Dendritic cell treated with granulocyte-macrophage colony-stimulating factor and Interleukin-4, amounts not matched to agents 40 ng/mL and 50 ng/mL, for 4 days (primary cell): ENCODE results near the gene ELP5.

Source experiments
- H3K27ac Mint-ChIP-seq: one replicate; pipeline ENCODE4 v1.8.0; 2022; ENCODE audit warnings: mild to moderate bottlenecking, mixed read lengths
- H3K27me3 Mint-ChIP-seq: one replicate; pipeline ENCODE4 v1.8.0; 2022; ENCODE audit warnings: mild to moderate bottlenecking, mixed read lengths
- H3K36me3 Mint-ChIP-seq: one replicate; pipeline ENCODE4 v1.8.0; 2022; ENCODE audit warnings: low read depth, mixed read lengths
- H3K4me1 Mint-ChIP-seq: one replicate; pipeline ENCODE4 v1.8.0; 2022; ENCODE audit warnings: low read depth, mixed read lengths
- H3K4me3 Mint-ChIP-seq: one replicate; pipeline ENCODE4 v1.8.0; 2022; ENCODE audit warnings: mild to moderate bottlenecking, moderate library complexity, mixed read lengths
- H3K9me3 Mint-ChIP-seq: one replicate; pipeline ENCODE4 v1.8.0; 2022; ENCODE audit warnings: mixed read lengths
- intact Hi-C: fragments of 100-400 bp; cut with micrococcal nuclease; formaldehyde crosslinking; loops from one replicate; pipeline ENCODE4 v1.15.0; 2022

ELP5 gene

GRCh38 chr17:7252176-7253043 is at the start of gene ELP5:
Gene ELP5 (plus strand): TSS chr17:7252215. CDS start chr17:7252551, 336 bp downstream.
- H3K27me3 Mint-ChIP-seq, result no peaks in the 10 kb centered on the region
- peak within 1 kb of the TSS; percentile 96 for H3K4me3 Mint-ChIP-seq
- H3K9me3 Mint-ChIP-seq, result no peaks in the 10 kb centered on the region
- peaks cover 46% of the 10 kb centered on the region for H3K4me1 Mint-ChIP-seq
- peak within 1 kb of the TSS; percentile 100 for H3K27ac Mint-ChIP-seq
- H3K36me3 Mint-ChIP-seq, result peaks cover 82% of the 10 kb centered on the region
- intact Hi-C loops, result loop anchor here (1.0 to 5.0 kb wide), 5 partner anchors 10 to 55 kb away; partner anchors contain the start of genes ACADVL, DLG4, EIF5A and GABARAP

GRCh38 chr17:7203391-7203790 is 48.6 kb upstream of the ELP5 start:
- Mint-ChIP-seq H3K27me3 (no peaks in the 10 kb centered on the region), H3K4me1 (peaks cover 37% of the 10 kb centered on the region), H3K36me3 (peaks cover 60% of the 10 kb centered on the region), H3K27ac (no peak overlapping the region), H3K4me3 (no peak overlapping the region), H3K9me3 (no peaks in the 10 kb centered on the region)
- intact Hi-C loops, result no loop called here

- Mint-ChIP-seq H3K27ac (peak overlapping the region; percentile 75), H3K36me3 (peaks cover 59% of the 10 kb centered on the region), H3K9me3 (no peaks in the 10 kb centered on the region), H3K4me3 (peak overlapping the region; percentile 72), H3K4me1 (peaks cover 41% of the 10 kb centered on the region), H3K27me3 (no peaks in the 10 kb centered on the region)
- intact Hi-C loops, result no loop called here
Measured at GRCh38 chr17:7204336-7204735, 47.7 kb upstream of the ELP5 start.

- Mint-ChIP-seq H3K27me3 (no peaks in the 10 kb centered on the region), H3K4me3 (peak overlapping the region; percentile 72), H3K9me3 (no peaks in the 10 kb centered on the region), H3K36me3 (peaks cover 59% of the 10 kb centered on the region), H3K27ac (peak overlapping the region; percentile 75), H3K4me1 (peaks cover 41% of the 10 kb centered on the region)
- intact Hi-C loops, result loop anchor here (1.0 kb wide), 2 partner anchors 10 to 47 kb away; partner anchors contain the start of gene ELP5
Measured at GRCh38 chr17:7204828-7205461, 47.1 kb upstream of the ELP5 start.

GRCh38 chr17:7205561-7205960 is 46.5 kb upstream of the ELP5 start:
- peak overlapping the region; percentile 72 for H3K4me3 Mint-ChIP-seq
- peak overlapping the region; percentile 75 for H3K27ac Mint-ChIP-seq
- intact Hi-C loops, result loop anchor here (1.0 kb wide), 2 partner anchors 10 to 47 kb away; partner anchors contain the start of gene ELP5
- no peaks in the 10 kb centered on the region for H3K27me3 Mint-ChIP-seq
- peaks cover 61% of the 10 kb centered on the region for H3K36me3 Mint-ChIP-seq
- H3K9me3 Mint-ChIP-seq, result no peaks in the 10 kb centered on the region
- H3K4me1 Mint-ChIP-seq, result peaks cover 45% of the 10 kb centered on the region

GRCh38 chr17:7207120-7208001 is 44.7 kb upstream of the ELP5 start:
- intact Hi-C loops, result no loop called here
- Mint-ChIP-seq H3K27me3 (no peaks in the 10 kb centered on the region), H3K27ac (no peak overlapping the region), H3K4me3 (no peak overlapping the region), H3K36me3 (peaks cover 43% of the 10 kb centered on the region), H3K4me1 (peaks cover 51% of the 10 kb centered on the region), H3K9me3 (no peaks in the 10 kb centered on the region)

GRCh38 chr17:7208027-7208571 is 43.9 kb upstream of the ELP5 start:
- H3K27me3 Mint-ChIP-seq, result no peaks in the 10 kb centered on the region
- peak overlapping the region; percentile 2 for H3K27ac Mint-ChIP-seq

GRCh38 chr17:7208754-7209460 is 43.1 kb upstream of the ELP5 start:
- Mint-ChIP-seq H3K27me3 (no peaks in the 10 kb centered on the region), H3K9me3 (no peaks in the 10 kb centered on the region), H3K36me3 (peaks cover 33% of the 10 kb centered on the region), H3K27ac (peak overlapping the region; percentile 2), H3K4me1 (peaks cover 60% of the 10 kb centered on the region), H3K4me3 (no peak overlapping the region)
- intact Hi-C loops, result no loop called here

More at GRCh38 chr17:7208027-7208571, 43.9 kb upstream of the ELP5 start:
- H3K36me3 Mint-ChIP-seq, result peaks cover 36% of the 10 kb centered on the region
- intact Hi-C loops, result no loop called here
- no peak overlapping the region for H3K4me3 Mint-ChIP-seq
- H3K4me1 Mint-ChIP-seq, result peaks cover 52% of the 10 kb centered on the region
- H3K9me3 Mint-ChIP-seq, result no peaks in the 10 kb centered on the region

GRCh38 chr17:7211491-7212273 is 40.3 kb upstream of the ELP5 start:
- intact Hi-C loops, result no loop called here
- no peak overlapping the region for H3K27ac Mint-ChIP-seq
- peaks cover 60% of the 10 kb centered on the region for H3K4me1 Mint-ChIP-seq
- peaks cover 29% of the 10 kb centered on the region for H3K36me3 Mint-ChIP-seq
- H3K4me3 Mint-ChIP-seq, result no peak overlapping the region
- H3K9me3 Mint-ChIP-seq, result no peaks in the 10 kb centered on the region
- no peaks in the 10 kb centered on the region for H3K27me3 Mint-ChIP-seq

GRCh38 chr17:7213895-7214299 is 38.1 kb upstream of the ELP5 start:
- H3K4me1 Mint-ChIP-seq, result peaks cover 65% of the 10 kb centered on the region
- intact Hi-C loops, result no loop called here
- peaks cover 12% of the 10 kb centered on the region for H3K36me3 Mint-ChIP-seq
- H3K9me3 Mint-ChIP-seq, result no peaks in the 10 kb centered on the region
- peak overlapping the region; percentile 87 for H3K27ac Mint-ChIP-seq
- H3K27me3 Mint-ChIP-seq, result no peaks in the 10 kb centered on the region
- peak overlapping the region; percentile 94 for H3K4me3 Mint-ChIP-seq

GRCh38 chr17:7214300-7215135 is 37.5 kb upstream of the ELP5 start:
- peak overlapping the region; percentile 94 for H3K4me3 Mint-ChIP-seq
- no peaks in the 10 kb centered on the region for H3K27me3 Mint-ChIP-seq
- H3K4me1 Mint-ChIP-seq, result peaks cover 71% of the 10 kb centered on the region
- no peaks in the 10 kb centered on the region for H3K9me3 Mint-ChIP-seq
- peak overlapping the region; percentile 87 for H3K27ac Mint-ChIP-seq
- intact Hi-C loops, result loop anchor here (1.0 to 5.0 kb wide), 2 partner anchors 9 to 38 kb away; partner anchors contain the start of genes CTDNEP1 and ELP5
- H3K36me3 Mint-ChIP-seq, result peaks cover 13% of the 10 kb centered on the region
